ENCODE measurements around the gene FAM32A.
A peak's percentile ranks its signal among the peaks of the same experiment; 100 is the strongest.
"Not testable (repeated sequence)": the region's sequence is repeated elsewhere in the genome, so short reads cannot be mapped to it uniquely, and the experiment has no call there.

The FAM32A gene

GRCh38 chr19:16164222-16164890 lies 20.9 kb upstream of the FAM32A start:
- no peak for DNase-seq (ENCODE audit: low read depth in 2 of 3, low spot score in 1 of 3)

DNA sequence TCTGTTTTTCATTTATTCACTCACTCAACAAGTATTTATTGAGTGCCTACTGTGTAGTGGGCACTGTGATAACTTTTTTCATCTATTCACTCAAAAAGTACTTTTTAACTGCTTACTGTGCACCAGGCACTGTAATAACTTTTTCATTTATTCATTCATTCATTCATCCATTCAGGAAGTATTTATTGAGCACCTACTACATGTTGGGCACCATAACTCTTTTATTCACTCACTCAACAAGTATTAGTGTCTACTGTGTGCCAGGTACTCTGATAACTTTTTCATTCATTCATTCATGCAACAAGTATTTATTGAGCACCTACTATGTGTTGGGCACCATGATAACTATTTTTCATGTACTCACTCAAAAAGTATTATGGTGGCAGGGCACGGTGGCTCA lies 18.8 kb upstream of the FAM32A start:
- DNase-seq (ENCODE audit: low read depth in 2 of 3, low spot score in 1 of 3): no peak

- DNase-seq (ENCODE audit: low read depth in 2 of 3, low spot score in 1 of 3): no peak
Measured at GRCh38 chr19:16167055-16167454, 18.2 kb upstream of the FAM32A start.

DNA sequence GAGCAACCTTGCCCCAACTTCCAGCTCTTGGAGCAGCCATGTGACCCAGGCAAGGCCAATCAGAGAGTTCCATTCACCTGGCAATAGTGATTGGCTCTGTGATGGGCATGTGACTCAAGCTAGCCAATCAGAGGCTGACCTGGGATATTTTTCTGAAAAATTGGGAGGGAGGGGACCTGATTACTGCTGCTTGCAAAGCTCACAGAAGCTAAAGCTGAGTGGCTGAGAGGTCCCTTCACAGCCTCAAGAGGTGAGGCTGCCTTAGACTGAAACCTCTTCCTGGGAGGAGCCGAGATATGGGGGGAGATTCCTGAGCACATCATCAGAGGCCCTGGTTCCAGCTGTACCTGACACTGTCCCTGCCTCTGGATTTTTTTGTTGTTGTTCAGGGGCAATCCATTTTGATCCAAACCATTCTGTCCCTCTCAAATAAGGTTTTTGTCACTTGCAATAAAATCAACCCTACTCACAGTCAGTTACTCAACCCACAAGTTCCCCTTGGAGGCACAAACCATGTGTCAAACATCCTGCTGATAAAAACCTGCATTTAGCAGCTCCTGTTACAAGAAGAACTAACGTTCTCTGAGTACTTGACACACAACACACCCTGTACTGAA lies 16.6 kb upstream of the FAM32A start:
- DNase-seq (ENCODE audit: low read depth in 2 of 3, low spot score in 1 of 3): no peak

DNA sequence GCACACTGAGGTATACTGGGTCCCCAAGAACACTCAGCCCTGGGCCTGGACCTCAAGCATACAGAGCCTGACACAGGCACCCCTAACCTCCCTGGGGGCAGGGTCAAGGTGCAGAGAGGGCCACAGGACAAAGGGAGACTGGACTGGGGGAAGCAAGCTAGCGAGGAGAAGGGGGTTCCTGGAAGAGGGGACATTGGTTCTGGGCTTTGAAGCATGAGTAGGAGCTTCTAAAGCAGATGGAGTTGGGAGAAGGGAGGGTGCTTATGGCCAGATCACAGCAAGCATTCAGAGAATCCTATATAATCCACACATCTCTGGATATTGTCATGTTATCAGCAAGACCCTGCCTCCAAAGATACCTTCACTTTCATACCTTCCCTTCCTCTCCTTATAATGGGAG lies 15.1 kb upstream of the FAM32A start:
- DNase-seq (ENCODE audit: low read depth in 2 of 3, low spot score in 1 of 3): no peak

- no peak for DNase-seq (ENCODE audit: low read depth in 2 of 3, low spot score in 1 of 3)
Measured at GRCh38 chr19:16175954-16176353, 9.3 kb upstream of the FAM32A start.

DNA sequence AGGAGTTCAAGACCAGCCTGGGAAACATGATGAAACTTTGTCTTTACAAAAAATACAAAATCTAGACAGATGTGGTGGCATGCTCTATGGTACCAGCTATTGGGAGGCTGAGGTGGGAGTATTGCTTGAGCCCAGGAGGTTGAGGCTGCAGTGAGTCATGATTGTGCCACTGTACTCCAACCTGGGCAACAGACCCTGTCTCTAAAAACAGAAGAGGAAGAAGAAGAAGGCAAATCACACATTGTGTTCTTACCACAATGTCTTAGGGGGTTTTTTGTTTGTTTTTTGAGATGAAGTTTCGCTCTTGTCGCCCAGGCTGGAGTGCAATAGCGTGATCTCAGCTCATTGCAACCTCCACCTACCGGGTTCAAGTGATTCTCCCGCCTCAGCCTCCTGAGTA lies 6.3 kb upstream of the FAM32A start:
- DNase-seq (ENCODE audit: low read depth in 2 of 3, low spot score in 1 of 3): not testable (repeated sequence)

DNA sequence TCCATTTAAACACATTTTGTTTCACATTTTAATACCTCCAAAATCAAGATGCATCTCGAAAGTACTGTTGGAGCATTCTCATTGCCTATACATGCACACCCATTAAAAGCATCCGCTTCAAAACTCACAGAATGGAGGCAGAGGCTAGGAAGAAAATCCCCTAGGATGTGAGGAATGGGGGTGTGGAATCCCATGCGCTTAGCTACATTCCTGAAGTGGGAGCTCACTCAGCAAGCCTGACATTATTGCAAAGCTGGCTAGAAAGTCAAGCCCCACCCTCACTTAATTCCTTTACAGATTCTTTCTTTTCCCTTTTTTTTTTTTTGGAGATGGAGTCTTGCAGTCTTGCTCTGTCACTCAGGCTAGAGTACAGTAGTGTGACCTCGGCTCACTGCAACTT lies 4.6 kb upstream of the FAM32A start:
- DNase-seq (ENCODE audit: low read depth in 2 of 3, low spot score in 1 of 3): no peak

GRCh38 chr19:16184665-16185122 lies 516 bp upstream of the FAM32A start:
- no peak for DNase-seq (ENCODE audit: low read depth in 2 of 3, low spot score in 1 of 3)

GRCh38 chr19:16185768-16186123 lies 536 bp downstream of the FAM32A start:
- DNase-seq (ENCODE audit: low read depth in 2 of 3, low spot score in 1 of 3): no peak

DNA sequence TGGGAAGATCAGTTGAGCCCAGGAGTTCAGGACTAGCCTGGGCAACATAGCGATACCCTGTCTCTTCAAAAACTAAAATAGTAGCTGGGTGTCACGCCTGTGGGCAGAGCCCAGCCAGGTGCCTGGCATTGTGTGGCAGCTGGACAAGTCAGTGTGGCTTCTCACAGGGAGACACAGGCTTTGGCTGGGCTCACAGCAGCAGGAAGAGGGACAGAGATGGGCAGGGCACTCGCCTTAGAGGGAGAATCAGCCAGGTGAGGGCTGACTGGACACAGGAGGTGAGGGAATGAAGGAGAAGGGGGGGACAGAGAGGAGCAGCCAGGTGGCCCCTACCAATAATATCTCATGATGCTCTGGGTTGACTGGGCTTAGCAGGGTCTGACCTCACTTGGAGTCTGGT lies 3.3 kb downstream of the FAM32A start:
- no peak for DNase-seq (ENCODE audit: low read depth in 2 of 3, low spot score in 1 of 3)

DNA sequence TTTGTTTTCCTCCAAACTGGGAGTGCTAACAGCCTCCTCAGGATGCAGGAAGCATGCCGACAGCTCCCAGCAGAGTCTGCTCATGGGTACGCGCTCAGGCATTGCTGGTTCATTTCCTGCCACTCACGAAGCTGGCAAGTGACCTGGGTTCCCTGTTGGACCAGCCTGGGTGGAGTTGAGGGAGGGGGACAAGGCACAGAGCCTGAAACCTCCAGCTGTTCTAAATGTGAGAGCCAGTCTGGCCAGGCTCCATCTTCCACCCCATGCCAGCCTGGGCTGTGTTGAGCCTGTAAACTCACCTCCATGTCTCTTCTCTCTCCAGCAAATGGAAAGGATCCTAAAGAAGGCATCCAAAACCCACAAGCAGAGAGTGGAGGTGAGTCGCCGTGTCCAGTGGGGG lies 5.0 kb downstream of the FAM32A start:
- no peak for DNase-seq (ENCODE audit: low read depth in 2 of 3, low spot score in 1 of 3)

- DNase-seq (ENCODE audit: low read depth in 2 of 3, low spot score in 1 of 3): no peak
Measured at GRCh38 chr19:16190736-16191135, 5.5 kb downstream of the FAM32A start.

DNA sequence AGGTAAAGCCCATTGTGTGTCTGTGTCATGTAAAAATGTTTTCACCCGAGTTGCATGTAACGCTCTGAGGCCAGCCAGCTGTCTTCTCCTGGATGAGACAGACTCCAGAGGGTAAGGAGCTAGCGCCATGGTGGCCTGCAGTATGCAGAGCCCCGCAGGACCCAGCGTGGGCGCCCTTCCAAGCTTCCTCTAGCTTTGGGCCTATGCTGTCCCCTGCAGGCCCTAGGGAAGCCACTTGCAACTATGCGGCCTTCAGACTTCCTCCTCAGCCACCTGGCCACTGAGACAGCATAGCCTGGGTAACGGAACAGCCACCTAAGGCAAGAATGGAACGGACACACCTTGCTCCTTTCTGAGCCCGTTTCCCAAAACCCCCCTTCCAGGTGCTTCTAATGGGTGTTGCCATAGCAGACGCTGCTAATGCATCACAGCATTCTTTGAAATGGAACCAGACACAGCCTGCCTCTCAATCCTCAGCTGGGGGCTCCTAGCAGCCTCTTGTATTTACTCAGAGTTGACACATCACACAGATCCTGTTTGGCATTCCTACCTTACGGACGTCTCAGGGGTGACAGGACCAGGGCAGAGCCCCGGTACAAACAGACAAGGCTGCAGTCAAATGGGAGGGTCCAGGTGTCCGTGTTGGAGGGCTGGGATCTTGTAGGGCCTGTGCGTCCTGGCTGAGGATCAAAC lies 6.2 kb downstream of the FAM32A start:
- DNase-seq (ENCODE audit: low read depth in 2 of 3, low spot score in 1 of 3): no peak

GRCh38 chr19:16193466-16193865 lies 8.3 kb downstream of the FAM32A start:
- no peak for DNase-seq (ENCODE audit: low read depth in 2 of 3, low spot score in 1 of 3)

DNA sequence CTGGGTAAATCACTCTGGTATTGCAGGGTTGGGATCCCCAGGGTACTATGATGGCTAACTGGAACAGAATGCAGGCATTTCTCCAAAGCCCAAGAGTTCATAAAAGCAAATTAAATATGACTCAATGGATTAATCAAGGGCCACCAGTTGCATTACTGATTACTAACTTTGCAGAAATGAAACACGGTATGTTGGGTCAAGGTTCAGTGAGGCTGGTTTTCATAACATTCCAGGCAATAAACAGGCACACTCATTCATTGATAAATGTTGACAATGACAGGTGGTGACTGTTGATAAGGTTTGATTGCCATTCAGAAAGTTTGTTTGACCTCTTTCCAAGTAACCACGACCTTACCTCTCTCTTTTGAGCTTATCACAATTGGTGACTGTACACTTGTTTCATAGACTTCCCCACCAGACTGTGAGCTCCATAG lies 12.0 kb downstream of the FAM32A start:
- DNase-seq (ENCODE audit: low read depth in 2 of 3, low spot score in 1 of 3): no peak

DNA sequence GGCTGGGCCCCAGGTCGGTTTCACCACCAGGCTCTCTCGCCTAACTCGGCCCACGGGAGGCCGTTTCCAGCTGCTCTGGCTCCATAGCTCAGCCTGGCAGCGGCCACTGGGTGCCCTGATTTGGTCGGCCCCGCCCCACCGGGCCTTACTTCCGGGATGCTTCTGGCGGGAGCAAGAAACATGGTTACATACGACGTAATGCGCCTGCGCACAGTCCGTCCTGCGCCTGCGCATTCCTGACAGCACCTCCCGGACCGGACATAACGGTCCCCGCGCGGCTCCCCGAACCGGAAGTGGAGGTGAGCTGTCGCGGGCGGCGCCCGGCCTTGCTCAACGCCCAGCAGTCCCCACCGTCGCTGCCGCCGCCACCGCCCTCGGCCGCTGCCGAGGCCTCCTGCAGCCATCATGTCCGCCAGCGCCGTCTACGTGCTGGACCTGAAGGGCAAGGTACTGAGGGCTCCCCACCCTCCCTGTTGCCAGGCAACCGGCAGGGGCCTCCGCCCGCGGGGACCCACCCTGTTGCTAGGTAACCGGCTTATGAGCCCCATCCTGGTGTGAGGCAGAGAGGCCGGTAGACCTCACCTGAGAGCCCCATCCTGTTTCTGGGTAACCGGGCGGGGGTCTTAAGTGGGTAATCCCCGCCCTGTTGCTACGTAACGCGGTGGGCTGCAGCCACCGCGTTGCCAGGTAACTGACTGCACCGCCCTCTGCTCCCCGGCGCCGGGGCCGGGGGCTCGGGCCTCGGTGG lies 12.6 kb downstream of the FAM32A start, which contains the start of gene AP1M1:
Gene AP1M1, plus strand, starts transcription at position 290 of the 748 bp plus-strand sequence. Its CDS starts 116 bp downstream, at position 406.
- DNase-seq (ENCODE audit: low read depth in 2 of 3, low spot score in 1 of 3): peak; percentile 98

GRCh38 chr19:16198370-16198651 lies 13.1 kb downstream of the FAM32A start:
- no peak for DNase-seq (ENCODE audit: low read depth in 2 of 3, low spot score in 1 of 3)

- no peak for DNase-seq (ENCODE audit: low read depth in 2 of 3, low spot score in 1 of 3)
Measured at GRCh38 chr19:16199275-16199932, 14.2 kb downstream of the FAM32A start.

GRCh38 chr19:16200038-16201010 lies 15.1 kb downstream of the FAM32A start:
- no peak for DNase-seq (ENCODE audit: low read depth in 2 of 3, low spot score in 1 of 3)

Data from stimulated activated CD4-positive, alpha-beta T cell treated with anti-CD3 and anti-CD28 coated beads, Interleukin-12 subunit alpha, Interleukin-12 subunit beta, amount 100 ng/mL, for 48 hours (primary cell).